ENCODE results near the gene NADK.

GRCh38 chr1:1770102-1770501, 8.2 kb downstream of the NADK start:
- TF ChIP-seq CTCF (IDR thresholded peaks at IDR 0.05): no peak
- no peak for TF ChIP-seq POLR2A (IDR thresholded peaks at IDR 0.05)
